Activated CD4-positive, alpha-beta T cell treated with anti-CD3 and anti-CD28 coated beads, Interleukin-2, amount 50 U/mL, for 24 hours (primary cell): ENCODE data around the gene PEX26.
"Not testable (repeated sequence)": the region's sequence is repeated elsewhere in the genome, so short reads cannot be mapped to it uniquely, and the experiment has no call there.

ENCODE experiments used
- DNase-seq, 2 donors: peaks; one replicate each; pipeline ENCODE4 v3.0.0-alpha.2; 2020; ENCODE audit warnings: low read depth in 1 of 2, low spot score in 1 of 2

Gene PEX26

DNA sequence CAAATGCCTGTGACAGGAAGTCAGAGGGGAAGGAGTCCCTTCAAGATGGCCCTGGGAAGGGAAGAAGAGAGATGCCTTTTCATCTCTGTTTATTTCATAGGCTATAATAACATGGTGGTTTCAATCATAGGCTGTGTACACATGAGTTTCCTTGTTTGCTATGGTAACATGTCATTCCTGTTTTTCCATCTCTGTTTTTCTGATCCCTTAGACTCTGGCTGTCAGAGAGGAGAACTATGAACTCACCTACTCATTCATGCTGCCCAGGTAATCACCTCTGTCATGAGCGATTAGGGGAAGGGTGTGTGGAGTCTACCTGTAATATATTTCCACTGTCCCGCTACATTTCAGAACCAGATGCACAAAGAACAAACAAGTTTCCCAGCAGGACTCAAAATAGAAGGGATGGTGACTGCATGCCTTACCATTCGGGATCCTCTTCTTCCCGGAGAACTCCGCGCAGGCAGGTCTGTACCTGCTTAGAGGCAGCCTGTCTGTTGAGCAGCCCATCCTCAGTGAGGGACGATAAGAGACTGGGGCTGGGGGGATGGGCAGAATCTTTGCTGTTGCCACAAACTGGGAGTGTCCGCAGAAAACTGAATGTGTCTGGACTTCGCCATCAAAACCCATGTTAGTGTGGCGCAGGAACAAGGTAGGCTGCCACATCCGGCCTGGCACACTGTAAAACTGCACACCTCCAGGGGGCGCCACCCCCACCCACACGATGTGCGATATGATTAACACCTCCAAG is 7.1 kb upstream of the PEX26 start:
- no peak for DNase-seq

DNA sequence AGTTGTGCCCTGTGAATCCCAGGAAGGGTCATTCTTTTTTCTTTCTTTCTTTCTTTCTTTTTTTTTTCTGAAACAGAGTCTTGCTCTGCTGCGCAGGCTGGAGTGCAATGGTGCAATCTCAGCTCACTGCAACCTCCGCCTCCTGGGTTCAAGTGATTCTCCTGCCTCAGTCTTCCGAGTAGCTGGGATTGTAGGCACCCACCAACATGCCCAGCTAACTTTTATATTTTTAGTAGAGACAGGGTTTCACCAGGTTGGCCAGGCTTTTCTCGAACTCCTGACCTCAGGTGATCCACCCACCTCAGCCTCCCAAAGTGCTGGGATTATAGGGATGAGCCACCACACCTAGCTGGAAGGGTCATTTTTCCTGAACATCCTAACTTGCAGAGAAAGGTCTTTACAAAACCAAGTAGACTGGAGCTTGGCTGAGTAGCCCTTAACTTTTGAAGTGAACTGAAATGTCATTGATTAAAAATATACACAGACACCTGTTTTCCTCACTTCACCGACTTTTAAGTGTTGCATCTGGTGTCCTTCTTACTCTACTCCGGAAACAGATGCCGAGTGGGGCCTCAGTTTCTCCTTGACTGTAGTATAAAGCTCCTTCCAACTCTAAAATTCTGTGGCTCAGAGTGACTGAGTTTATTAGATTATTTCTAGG is 6.4 kb upstream of the PEX26 start:
- DNase-seq = not testable (repeated sequence)

DNA sequence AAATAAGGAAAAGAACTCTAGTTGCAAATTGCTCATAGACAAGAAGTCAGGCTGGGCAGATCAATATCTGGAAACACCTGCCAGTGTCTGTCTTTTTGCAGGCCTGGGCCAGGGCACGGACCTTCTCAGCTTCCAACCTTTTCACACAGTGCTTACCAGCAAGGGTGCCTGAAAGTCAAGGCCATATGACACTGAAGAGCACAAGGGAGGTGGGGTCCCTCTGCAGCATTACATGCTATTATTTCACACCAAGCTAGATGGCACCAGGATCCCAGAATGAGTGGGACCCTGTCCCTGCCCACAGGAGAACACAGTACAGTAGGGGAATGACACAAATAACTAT is 5.9 kb upstream of the PEX26 start:
- DNase-seq = no peak

DNA sequence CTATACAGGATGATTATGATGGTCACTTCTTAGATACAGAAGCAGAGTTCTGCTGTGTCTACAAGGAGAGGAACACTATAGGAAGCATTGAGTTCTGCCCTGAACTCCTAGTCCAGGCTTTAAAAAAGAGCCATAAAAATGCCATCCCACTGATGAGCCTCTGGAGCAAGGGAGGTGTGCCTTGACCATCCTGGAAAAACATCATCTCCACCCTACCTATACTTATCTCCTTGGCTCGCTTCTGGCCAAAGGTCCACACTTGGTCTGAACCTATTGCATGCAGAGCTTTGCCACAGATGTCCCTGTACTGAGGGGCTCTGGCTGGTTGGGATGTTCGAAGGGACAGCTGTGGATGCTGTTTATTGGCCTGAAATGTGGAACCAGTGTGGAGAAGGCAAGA is 4.3 kb upstream of the PEX26 start:
- DNase-seq = no peak

- DNase-seq = not testable (repeated sequence)
These were observed 3.9 kb upstream of the PEX26 start for GRCh38 chr22:18073927-18074326.

GRCh38 chr22:18075101-18075719 is 2.6 kb upstream of the PEX26 start:
- no peak for DNase-seq

- DNase-seq = peak in 1 of 2 donors; percentile 56
These were observed 1.9 kb upstream of the PEX26 start for GRCh38 chr22:18075720-18076497.

DNA sequence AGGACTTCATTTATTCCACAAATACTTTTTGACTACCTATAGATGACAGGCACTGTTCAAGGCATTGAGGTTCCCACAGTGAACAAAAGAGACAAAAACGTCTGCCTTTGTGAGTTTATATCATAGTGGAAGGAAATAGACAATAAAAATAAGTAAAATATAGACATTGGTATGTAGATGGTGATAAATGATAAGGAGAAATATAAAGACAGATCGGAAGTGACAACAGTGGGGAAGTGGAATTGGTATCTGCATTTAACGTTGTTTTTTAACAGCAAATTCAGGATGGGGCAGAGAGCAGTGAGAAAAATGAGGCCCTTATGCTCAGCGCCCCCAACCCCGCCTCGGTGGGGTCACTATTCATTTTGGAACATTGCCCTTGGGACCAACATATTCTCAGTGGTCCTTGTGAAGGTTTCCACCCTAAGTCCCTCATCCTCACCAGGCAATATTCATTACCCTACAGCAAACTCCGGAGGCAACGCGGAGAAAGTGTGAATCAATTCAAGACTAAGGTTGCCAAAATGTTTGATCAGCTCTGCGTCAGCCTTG is 627 bp upstream of the PEX26 start:
- DNase-seq = no peak

- peak in 1 of 2 donors; percentile 24 for DNase-seq
These were observed 695 bp downstream of the PEX26 start for GRCh38 chr22:18078329-18079041.

DNA sequence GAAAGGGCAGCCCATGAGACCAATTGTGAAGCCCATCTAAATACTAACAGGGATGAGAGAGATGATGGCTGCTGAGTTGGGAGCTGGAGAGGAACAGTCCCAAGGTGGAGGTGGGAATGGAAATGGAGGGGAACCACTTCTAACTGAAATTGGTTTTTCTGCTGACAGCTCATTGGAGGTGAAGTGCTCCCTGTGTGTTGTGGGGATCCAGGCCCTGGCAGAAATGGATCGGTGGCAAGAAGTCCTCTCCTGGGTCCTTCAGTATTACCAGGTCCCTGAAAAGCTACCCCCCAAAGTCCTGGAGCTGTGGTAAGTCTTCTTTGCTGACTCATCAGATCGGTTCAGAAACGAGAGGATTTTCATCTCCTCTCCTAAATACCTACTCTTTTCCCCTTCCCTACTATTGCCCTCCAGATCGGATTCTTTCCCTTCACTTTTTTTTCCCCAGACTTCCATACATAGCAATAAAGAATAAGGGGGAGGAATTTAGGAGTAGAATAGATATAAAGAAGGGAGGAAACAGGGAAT is 2.0 kb downstream of the PEX26 start:
- DNase-seq = no peak

DNA sequence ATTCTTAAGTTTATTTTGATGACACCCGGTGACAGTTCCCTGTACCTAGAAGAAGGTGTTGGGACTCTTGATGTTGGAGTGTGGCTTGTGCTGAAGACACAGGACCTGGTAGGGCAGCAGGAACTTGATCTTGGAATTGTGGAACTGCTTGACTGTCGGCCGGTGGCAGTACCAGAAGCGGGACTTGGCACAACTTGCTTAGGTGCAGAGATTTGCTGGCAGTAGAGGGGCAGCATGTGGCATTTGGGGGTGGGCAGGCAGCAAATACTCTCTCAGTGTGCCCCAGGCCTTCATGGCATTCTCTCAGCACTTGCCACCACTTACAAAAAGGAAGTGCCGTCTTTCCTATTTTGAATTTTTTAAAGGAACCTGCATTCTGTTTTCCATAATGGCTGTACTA is 3.6 kb downstream of the PEX26 start:
- DNase-seq = no peak

DNA sequence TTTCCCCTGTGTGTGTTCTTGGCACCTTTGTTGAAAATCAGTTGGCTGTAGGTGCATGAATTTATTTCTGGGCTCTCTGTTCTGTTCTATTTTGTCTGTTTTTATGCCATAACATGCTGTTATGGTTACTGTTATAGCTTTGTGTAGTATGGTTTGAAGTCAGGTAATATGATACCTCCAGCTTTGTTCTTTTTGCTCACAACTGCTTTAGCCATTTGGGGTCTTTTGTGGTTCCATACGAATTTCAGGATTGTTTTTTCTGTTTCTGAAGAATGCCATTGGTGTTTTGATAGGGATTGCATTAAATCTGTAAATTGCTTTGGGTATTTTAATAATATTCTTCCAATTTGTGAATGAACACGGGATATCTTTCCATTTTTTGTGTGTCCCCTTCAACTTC is 4.7 kb downstream of the PEX26 start:
- no peak for DNase-seq

DNA sequence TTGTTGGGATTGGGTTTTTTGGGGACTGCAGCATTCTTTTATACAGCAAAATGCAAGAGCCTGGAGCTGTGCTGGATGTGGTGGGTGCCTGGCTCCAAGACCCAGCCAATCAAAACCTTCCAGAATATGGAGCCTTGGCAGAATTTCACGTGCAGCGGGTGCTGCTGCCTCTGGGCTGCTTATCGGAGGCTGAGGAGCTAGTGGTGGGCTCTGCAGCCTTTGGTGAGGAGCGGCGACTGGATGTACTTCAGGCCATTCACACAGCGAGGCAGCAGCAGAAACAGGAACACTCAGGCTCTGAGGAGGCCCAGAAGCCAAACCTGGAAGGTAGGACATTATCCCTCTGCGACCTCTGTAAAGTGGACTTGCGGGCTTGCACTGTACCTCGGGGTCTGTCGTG is 5.6 kb downstream of the PEX26 start:
- DNase-seq = no peak

GRCh38 chr22:18085188-18085587 is 7.4 kb downstream of the PEX26 start:
- DNase-seq = no peak

- no peak for DNase-seq
These were observed 9.6 kb downstream of the PEX26 start for GRCh38 chr22:18087350-18087855.

DNA sequence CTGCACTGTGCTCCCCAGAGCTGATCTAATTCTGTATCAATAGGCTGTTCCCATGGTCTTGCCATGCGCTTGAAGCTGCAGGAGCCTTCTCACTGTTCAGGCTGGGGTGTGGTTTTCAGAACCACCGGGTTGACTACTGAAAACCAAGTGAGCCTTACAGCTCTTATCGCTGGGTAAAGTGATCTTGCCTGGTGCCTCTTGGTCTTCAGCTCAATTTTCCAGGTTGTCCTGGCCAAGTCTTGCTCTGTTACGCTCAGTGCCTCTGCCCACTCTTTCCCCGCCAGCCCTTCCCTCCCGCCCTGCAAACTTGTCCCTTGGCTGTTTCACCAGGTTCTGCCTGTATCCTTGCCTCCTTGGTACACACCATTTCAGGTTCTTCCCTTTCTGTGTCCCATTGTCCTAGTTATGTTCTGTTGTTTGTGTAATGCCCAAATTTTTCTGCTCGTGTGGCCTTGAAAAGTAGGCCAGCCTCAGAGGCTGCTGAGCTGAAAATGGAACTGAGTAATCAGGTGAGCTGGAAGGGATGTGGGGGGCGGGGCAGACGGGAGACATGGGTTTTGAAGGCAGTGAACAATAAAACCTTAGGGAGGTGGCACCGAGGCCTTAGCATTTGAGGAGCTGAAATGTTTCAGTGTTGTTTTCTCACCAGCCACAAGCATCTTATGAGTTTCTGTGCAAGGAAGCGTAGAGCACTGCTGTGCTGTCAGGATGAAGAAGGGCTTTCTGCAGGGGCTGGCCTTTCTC is 11.2 kb downstream of the PEX26 start:
- no peak for DNase-seq

- no peak for DNase-seq
These were observed 12.5 kb downstream of the PEX26 start for GRCh38 chr22:18090286-18090685.

DNA sequence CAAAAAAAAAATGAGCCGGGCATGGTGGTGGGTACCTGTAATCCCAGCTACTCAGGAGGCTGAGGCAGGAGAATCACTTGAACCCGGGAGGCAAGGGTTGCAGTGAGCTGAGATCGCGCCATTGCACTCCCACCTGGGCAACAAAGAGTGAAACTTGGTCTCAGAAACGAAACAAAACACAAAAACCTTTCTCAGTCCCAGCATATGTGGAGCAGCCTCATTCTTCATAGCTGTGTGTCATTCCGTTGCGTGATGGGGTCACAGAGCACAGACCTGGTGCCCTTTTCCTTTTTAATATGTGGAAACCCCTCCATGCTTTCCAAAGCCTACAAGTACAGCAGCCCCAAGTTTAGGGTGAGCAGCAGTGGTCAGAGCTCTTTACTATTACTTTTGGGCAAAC is 13.7 kb downstream of the PEX26 start:
- no peak for DNase-seq

GRCh38 chr22:18091916-18092526 is 14.2 kb downstream of the PEX26 start:
- DNase-seq = no peak
